ENCODE measurements around the gene CCN5.

The CCN5 gene

GRCh38 chr20:44716309-44717106, 1.3 kb downstream of the CCN5 start:
- DNase-seq (ENCODE audit: low spot score) = peak; percentile 37

- no peak for DNase-seq (ENCODE audit: low spot score)
Measured at GRCh38 chr20:44717986-44718385, 2.8 kb downstream of the CCN5 start.

GRCh38 chr20:44719841-44720240, 4.7 kb downstream of the CCN5 start:
- no peak for DNase-seq (ENCODE audit: low spot score)

GRCh38 chr20:44720621-44720996, 5.4 kb downstream of the CCN5 start:
- DNase-seq (ENCODE audit: low spot score) = peak; percentile 83

- peak; percentile 51 for DNase-seq (ENCODE audit: low spot score)
Measured at GRCh38 chr20:44720997-44721784, 6.0 kb downstream of the CCN5 start.

GRCh38 chr20:44721785-44722054, 6.6 kb downstream of the CCN5 start:
- no peak for DNase-seq (ENCODE audit: low spot score)

GRCh38 chr20:44722990-44723389, 7.8 kb downstream of the CCN5 start:
- DNase-seq (ENCODE audit: low spot score) = no peak

- DNase-seq (ENCODE audit: low spot score) = no peak
Measured at GRCh38 chr20:44723391-44723790, 8.2 kb downstream of the CCN5 start.

GRCh38 chr20:44723798-44724362, 8.7 kb downstream of the CCN5 start:
- DNase-seq (ENCODE audit: low spot score) = no peak

- DNase-seq (ENCODE audit: low spot score) = no peak
Measured at GRCh38 chr20:44724423-44725091, 9.4 kb downstream of the CCN5 start.

GRCh38 chr20:44725837-44726236, 10.7 kb downstream of the CCN5 start:
- DNase-seq (ENCODE audit: low spot score) = no peak

GRCh38 chr20:44727039-44727438, 11.9 kb downstream of the CCN5 start:
- no peak for DNase-seq (ENCODE audit: low spot score)

GRCh38 chr20:44727651-44728050, 12.5 kb downstream of the CCN5 start:
- no peak for DNase-seq (ENCODE audit: low spot score)

GRCh38 chr20:44728801-44729443, 13.8 kb downstream of the CCN5 start:
- DNase-seq (ENCODE audit: low spot score) = peak; percentile 90

- peak; percentile 42 for DNase-seq (ENCODE audit: low spot score)
Measured at GRCh38 chr20:44730441-44730840, 15.3 kb downstream of the CCN5 start.

GRCh38 chr20:44731657-44732056, 16.5 kb downstream of the CCN5 start:
- DNase-seq (ENCODE audit: low spot score) = no peak

GRCh38 chr20:44732327-44732726, 17.2 kb downstream of the CCN5 start:
- no peak for DNase-seq (ENCODE audit: low spot score)

- DNase-seq (ENCODE audit: low spot score) = peak; percentile 75
Measured at GRCh38 chr20:44733341-44734069, 18.3 kb downstream of the CCN5 start.

GRCh38 chr20:44734938-44735337, 19.8 kb downstream of the CCN5 start:
- DNase-seq (ENCODE audit: low spot score) = peak; percentile 72

GRCh38 chr20:44735816-44736169, 20.6 kb downstream of the CCN5 start:
- DNase-seq (ENCODE audit: low spot score) = no peak

- DNase-seq (ENCODE audit: low spot score) = peak; percentile 86
Measured at GRCh38 chr20:44736170-44737021, 21.2 kb downstream of the CCN5 start.
